ENCODE data around the gene ITPR1.

GRCh38 chr3:4816306-4816705 lies 323.2 kb downstream of the ITPR1 start:
- TF ChIP-seq, protein P1, sequence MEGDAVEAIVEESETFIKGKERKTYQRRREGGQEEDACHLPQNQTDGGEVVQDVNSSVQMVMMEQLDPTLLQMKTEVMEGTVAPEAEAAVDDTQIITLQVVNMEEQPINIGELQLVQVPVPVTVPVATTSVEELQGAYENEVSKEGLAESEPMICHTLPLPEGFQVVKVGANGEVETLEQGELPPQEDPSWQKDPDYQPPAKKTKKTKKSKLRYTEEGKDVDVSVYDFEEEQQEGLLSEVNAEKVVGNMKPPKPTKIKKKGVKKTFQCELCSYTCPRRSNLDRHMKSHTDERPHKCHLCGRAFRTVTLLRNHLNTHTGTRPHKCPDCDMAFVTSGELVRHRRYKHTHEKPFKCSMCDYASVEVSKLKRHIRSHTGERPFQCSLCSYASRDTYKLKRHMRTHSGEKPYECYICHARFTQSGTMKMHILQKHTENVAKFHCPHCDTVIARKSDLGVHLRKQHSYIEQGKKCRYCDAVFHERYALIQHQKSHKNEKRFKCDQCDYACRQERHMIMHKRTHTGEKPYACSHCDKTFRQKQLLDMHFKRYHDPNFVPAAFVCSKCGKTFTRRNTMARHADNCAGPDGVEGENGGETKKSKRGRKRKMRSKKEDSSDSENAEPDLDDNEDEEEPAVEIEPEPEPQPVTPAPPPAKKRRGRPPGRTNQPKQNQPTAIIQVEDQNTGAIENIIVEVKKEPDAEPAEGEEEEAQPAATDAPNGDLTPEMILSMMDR (IDR thresholded peaks at IDR 0.05; ENCODE audit: insufficient read depth, low read depth, low read length): no peak
- no peak for TF ChIP-seq EZH2 (IDR thresholded peaks at IDR 0.05; ENCODE audit: insufficient read depth, low read length)
